GM19463 (cell line): Measurements from ENCODE around the gene BBOF1.
"Not testable (repeated sequence)": the region's sequence is repeated elsewhere in the genome, so short reads cannot be mapped to it uniquely, and the experiment has no call there.

Source experiments
- ATAC-seq: cut with Tn5 transposase; IDR thresholded peaks from one replicate; pipeline ENCODE4 v1.9.1; 2021; ENCODE audit warnings: mild to moderate bottlenecking, moderate library complexity; ENCODE audit not compliant: unreplicated experiment

BBOF1 gene

DNA sequence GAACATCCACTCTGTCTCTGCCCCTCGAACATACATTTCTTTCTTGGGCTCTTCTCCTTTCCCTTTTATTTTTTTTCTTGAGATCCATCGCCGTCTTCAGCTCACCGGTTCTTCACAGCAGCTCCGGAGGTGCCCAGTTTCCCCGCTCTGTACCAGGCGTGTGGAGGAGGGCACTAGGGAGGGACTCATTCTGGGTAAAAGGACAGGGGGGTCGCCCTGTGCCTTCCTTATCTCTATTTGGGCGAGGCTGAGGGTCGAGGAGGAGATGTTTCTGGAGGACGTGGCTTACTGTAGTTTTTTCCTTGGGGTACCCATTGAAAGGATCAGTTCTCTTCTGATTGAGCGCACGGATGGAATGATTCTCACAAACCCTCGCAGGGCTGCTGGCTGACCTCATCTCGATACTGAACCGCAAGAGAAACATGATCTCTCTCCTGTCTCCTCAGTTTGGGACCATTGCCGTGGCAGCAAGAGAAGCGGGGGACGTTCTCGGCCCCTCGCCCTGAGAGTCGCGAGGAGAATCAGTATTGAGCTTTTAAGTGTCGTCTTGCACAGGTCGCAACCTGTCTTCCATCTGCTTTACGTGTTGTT, 66.0 kb downstream of the BBOF1 start:
- no peak for ATAC-seq

DNA sequence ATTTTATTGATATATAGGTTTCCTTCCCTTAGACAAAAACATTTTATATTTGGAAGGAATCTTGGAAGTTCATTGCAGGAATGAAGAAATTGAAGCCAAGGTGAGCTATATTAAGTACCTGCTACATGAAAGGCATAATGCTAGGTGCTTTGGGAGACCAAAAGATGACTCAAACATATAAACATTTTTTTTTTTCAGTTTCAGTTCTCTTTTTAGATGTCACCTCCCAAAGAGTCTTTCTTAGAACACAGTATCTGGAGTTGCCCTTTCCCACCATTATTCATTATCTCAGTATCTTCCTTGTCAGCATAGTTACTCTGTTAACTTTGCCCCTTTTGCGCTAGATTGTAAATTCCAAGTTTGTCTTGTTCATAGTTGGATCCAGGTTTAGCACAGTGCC, 66.7 kb downstream of the BBOF1 start:
- ATAC-seq = no peak

GRCh38 chr14:74089251-74090020, 70.3 kb downstream of the BBOF1 start:
- ATAC-seq = no peak

DNA sequence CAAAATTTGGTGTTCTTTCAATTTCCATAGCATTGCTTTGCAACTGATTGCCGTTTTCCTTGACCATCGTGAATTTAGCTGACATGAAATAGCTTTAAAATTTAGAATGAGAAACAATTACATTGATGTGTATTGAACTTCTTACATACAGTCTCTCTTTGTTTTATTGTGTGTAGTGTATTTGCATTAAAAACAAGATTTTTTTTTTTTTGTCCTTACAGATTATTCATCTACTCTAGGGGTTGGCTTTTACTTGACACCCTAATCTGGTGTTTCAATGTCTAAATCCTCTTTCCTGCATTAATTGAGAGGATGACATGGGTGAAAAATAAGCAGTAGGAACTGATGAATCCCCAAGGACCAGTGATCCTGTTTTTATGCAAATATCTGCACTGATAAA, 86.2 kb downstream of the BBOF1 start:
- no peak for ATAC-seq

GRCh38 chr14:74109369-74109768, 90.2 kb downstream of the BBOF1 start:
- no peak for ATAC-seq

GRCh38 chr14:74111395-74112216, 92.5 kb downstream of the BBOF1 start:
- ATAC-seq = not testable (repeated sequence)
